K562 (cell line): ENCODE measurements around the gene BAD. TPM values are rescaled to one million over a fixed set of nuclear protein-coding genes. Genes with fewer than 3 reads are reported as not detected.

Experiments
- DNMT1 ChIP-seq: fragments of 450-650 bp; IDR thresholded peaks from 2 replicates; pipeline ENCODE4 v1.6.1; 2016; ENCODE audit warnings: antibody characterized with exemption, mild to moderate bottlenecking
- FOSL1 ChIP-seq: fragments of 200-800 bp; sonication (Bioruptor generic); conservative IDR thresholded peaks from 2 replicates; pipeline ENCODE4 v1.6.1; 2016; ENCODE audit warnings: missing genetic modification characterization, missing compliant biosample characterization
- KDM1A ChIP-seq, 2 experiments: fragments of 450-650 bp; IDR thresholded peaks; 2 replicates each; pipeline ENCODE4 v1.6.1; 2016; ENCODE audit warnings: mild to moderate bottlenecking in 2 of 2
- NR2C2 ChIP-seq, 2 experiments: fragments of 200-800 bp in 1 of 2; sonication (Bioruptor generic) in 1 of 2; sonication (generic) in 1 of 2; formaldehyde crosslinking in 1 of 2; IDR thresholded peaks; 2 replicates each; pipeline versions ENCODE4 v1.6.1 to v1.8.0; 2016 to 2022; ENCODE audit warnings: mild to moderate bottlenecking in 1 of 2, missing compliant biosample characterization in 1 of 2, missing genetic modification characterization in 1 of 2, missing genetic modification reagents in 1 of 2
- XRCC5 ChIP-seq: fragments of 200-400 bp; formaldehyde crosslinking; IDR thresholded peaks from 2 replicates; pipeline ENCODE4 v1.6.1; 2017; ENCODE audit warnings: low read depth, mild to moderate bottlenecking, low read length
- ZC3H11A ChIP-seq: IDR thresholded peaks from 2 replicates; pipeline ENCODE4 v1.6.1; 2012; ENCODE audit warnings: low read depth, low read length, improper control_type of control experiment
- ZKSCAN8 ChIP-seq: fragments of 200-800 bp; sonication (Bioruptor generic); IDR thresholded peaks from 2 replicates; pipeline ENCODE4 v1.6.1; 2016; ENCODE audit warnings: missing genetic modification characterization, missing compliant biosample characterization
- polyA plus RNA-seq, 8 experiments: library from polyadenylated mRNA; depleted of rRNA in 4 of 8; stranded (reverse) in 5 of 8; unstranded in 3 of 8; fragments of >200 nt; fragmentation: Nextera tagmentation in 2 of 8; fragmentation: Illumina TruSeq in 1 of 8; extraction: Ambion mirVana in 2 of 8; extraction: Trizol in 1 of 8; gene quantifications; 2 replicates each; pipeline versions ENCODE4 v1.2.1 to v1.2.3, GENCODE V29; 2011 to 2014; ENCODE audit warnings: inconsistent platforms in 1 of 8, missing spikeins in 1 of 8
- total RNA-seq, 7 experiments: library from RNA; depleted of rRNA in 6 of 7; stranded (reverse); fragments of >200 nt in 6 of 7; fragmentation: Illumina TruSeq in 2 of 7; extraction: Trizol in 2 of 7; gene quantifications; 2 replicates each; pipeline versions ENCODE4 v1.2.1 to v1.2.3, GENCODE V29; 2011 to 2021; ENCODE audit warnings: low replicate concordance in 1 of 7
- TF ChIP-seq, protein P1 (sequence below): sonication (generic); formaldehyde crosslinking; IDR thresholded peaks from 2 replicates; pipeline ENCODE4 v1.8.0; 2022; ENCODE audit warnings: missing genetic modification reagents, mild to moderate bottlenecking, moderate library complexity, borderline replicate concordance
- TF ChIP-seq, protein P2 (sequence below), 2 experiments: fragments of 450-650 bp in 1 of 2; sonication (generic) in 1 of 2; formaldehyde crosslinking in 1 of 2; IDR thresholded peaks in 1 of 2; conservative IDR thresholded peaks in 1 of 2; 2 replicates each; pipeline versions ENCODE4 v1.6.1 to v1.8.1; 2016 to 2023; ENCODE audit warnings: mild to moderate bottlenecking in 2 of 2, moderate library complexity in 2 of 2, inconsistent platforms in 1 of 2, missing genetic modification reagents in 1 of 2
- TF ChIP-seq, protein P3 (sequence below), 3 experiments: fragments of 200-800 bp in 1 of 3; fragments of 250-450 bp in 1 of 3; fragments of 450-650 bp in 1 of 3; sonication (Bioruptor Pico) in 1 of 3; sonication (Bioruptor generic) in 1 of 3; formaldehyde crosslinking in 1 of 3; IDR thresholded peaks; 2 replicates each; pipeline versions ENCODE4 v1.6.1 to v1.8.0; 2016 to 2022; ENCODE audit warnings: mild to moderate bottlenecking in 2 of 3, missing genetic modification characterization in 2 of 3, missing compliant biosample characterization in 1 of 3, moderate library complexity in 1 of 3
- TF ChIP-seq, protein P4 (sequence below): sonication (generic); formaldehyde crosslinking; IDR thresholded peaks from 2 replicates; pipeline ENCODE4 v1.8.1; 2023; ENCODE audit warnings: mild to moderate bottlenecking, missing genetic modification reagents

Gene BAD
- total and polyA plus RNA-seq, 9 of the 15 experiments (the other 6 are each of a cell fraction or from before 2014, with no cell fraction given): 0.61 to 45.6 (median 11.8) TPM

DNA sequence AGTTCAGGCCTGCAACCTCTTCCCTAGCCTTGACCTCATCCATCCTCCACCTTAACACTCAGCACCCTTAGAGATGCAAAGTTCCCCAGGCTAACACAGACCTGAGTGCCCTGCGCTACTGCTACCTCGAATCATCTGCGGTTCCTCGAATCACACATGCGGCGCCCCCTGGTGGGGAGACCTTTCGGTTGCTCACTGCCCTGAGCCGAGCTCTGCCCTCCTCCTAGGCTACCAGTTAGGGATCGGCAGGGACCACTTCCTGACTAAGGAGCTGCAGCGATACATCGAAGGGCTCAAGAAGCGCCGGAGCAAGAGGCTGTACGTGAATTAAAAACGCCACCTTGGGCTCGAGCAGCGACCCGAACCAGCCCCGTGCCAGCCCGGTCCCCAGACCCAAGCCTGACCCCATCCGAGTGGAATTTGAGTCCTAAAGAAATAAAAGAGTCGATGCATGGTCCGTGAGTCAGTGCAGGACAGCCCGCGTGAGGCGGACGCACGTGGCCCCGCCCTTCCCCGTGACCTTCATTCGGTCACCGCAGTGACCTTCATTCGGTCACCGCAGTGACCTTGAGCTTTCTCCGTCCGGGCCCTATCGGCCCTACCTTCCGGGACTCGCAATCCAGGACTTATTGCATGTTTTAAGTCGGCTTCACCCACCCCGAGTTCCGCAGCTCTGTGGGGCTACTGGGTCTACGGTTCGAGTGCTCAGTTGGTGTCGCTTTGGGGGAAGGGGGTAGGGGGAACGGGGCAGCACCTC is 20.0 kb upstream of the BAD start (continued):
- TF ChIP-seq, protein P1, sequence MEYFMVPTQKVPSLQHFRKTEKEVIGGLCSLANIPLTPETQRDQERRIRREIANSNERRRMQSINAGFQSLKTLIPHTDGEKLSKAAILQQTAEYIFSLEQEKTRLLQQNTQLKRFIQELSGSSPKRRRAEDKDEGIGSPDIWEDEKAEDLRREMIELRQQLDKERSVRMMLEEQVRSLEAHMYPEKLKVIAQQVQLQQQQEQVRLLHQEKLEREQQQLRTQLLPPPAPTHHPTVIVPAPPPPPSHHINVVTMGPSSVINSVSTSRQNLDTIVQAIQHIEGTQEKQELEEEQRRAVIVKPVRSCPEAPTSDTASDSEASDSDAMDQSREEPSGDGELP (CRISPR knock-in tag): peak; percentile 89
- no peak for TF ChIP-seq KDM1A (IDR thresholded peaks at IDR 0.05)
- peak; percentile 87; the same call in 1 of the 2 replicates for TF ChIP-seq XRCC5
- TF ChIP-seq ZKSCAN8 (CRISPR knock-in tag): no peak
- TF ChIP-seq NR2C2 (CRISPR knock-in tag; IDR thresholded peaks at IDR 0.05): no peak
- TF ChIP-seq NR2C2 (tag; IDR thresholded peaks at IDR 0.05): peak; percentile 75
- TF ChIP-seq, protein P2, sequence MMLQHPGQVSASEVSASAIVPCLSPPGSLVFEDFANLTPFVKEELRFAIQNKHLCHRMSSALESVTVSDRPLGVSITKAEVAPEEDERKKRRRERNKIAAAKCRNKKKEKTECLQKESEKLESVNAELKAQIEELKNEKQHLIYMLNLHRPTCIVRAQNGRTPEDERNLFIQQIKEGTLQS (IDR thresholded peaks at IDR 0.05): peak; percentile 54
- TF ChIP-seq, protein P2 (CRISPR knock-in tag; conservative IDR thresholded peaks at IDR 0.05): 0 out of 2 replicates have a peak, but pooled peaks have one; percentile 61
- TF ChIP-seq, protein P3, sequence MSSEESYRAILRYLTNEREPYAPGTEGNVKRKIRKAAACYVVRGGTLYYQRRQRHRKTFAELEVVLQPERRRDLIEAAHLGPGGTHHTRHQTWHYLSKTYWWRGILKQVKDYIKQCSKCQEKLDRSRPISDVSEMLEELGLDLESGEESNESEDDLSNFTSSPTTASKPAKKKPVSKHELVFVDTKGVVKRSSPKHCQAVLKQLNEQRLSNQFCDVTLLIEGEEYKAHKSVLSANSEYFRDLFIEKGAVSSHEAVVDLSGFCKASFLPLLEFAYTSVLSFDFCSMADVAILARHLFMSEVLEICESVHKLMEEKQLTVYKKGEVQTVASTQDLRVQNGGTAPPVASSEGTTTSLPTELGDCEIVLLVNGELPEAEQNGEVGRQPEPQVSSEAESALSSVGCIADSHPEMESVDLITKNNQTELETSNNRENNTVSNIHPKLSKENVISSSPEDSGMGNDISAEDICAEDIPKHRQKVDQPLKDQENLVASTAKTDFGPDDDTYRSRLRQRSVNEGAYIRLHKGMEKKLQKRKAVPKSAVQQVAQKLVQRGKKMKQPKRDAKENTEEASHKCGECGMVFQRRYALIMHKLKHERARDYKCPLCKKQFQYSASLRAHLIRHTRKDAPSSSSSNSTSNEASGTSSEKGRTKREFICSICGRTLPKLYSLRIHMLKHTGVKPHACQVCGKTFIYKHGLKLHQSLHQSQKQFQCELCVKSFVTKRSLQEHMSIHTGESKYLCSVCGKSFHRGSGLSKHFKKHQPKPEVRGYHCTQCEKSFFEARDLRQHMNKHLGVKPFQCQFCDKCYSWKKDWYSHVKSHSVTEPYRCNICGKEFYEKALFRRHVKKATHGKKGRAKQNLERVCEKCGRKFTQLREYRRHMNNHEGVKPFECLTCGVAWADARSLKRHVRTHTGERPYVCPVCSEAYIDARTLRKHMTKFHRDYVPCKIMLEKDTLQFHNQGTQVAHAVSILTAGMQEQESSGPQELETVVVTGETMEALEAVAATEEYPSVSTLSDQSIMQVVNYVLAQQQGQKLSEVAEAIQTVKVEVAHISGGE (CRISPR knock-in tag; IDR thresholded peaks at IDR 0.05): peak in 1 of 3 experiments; percentile 51; a peak in 1 of 6 replicates
- peak; percentile 74 for TF ChIP-seq FOSL1 (tag)
- TF ChIP-seq, protein P4, sequence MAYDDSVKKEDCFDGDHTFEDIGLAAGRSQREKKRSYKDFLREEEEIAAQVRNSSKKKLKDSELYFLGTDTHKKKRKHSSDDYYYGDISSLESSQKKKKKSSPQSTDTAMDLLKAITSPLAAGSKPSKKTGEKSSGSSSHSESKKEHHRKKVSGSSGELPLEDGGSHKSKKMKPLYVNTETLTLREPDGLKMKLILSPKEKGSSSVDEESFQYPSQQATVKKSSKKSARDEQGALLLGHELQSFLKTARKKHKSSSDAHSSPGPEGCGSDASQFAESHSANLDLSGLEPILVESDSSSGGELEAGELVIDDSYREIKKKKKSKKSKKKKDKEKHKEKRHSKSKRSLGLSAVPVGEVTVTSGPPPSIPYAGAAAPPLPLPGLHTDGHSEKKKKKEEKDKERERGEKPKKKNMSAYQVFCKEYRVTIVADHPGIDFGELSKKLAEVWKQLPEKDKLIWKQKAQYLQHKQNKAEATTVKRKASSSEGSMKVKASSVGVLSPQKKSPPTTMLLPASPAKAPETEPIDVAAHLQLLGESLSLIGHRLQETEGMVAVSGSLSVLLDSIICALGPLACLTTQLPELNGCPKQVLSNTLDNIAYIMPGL (CRISPR knock-in tag): peak; percentile 67; the same call in 1 of the 2 replicates
- TF ChIP-seq DNMT1: 0 out of 2 replicates have a peak, but pooled peaks have one; percentile 90
- TF ChIP-seq ZC3H11A: 0 out of 2 replicates have a peak, but pooled peaks have one; percentile 5
